Stimulated activated CD8-positive, alpha-beta memory T cell treated with anti-CD3 and anti-CD28 coated beads, Interleukin-2, amount 100 ng/mL, for 48 hours (primary cell): Measurements from ENCODE around the gene BIVM.

Source experiments
- DNase-seq, 2 donors: peaks; one replicate each; pipeline ENCODE4 v3.0.0-alpha.2; 2020; ENCODE audit warnings: low read depth in 2 of 2

Gene BIVM

GRCh38 chr13:102881819-102882686 is 83.1 kb downstream of the BIVM start:
- no peak for DNase-seq
